ENCODE measurements around the gene RCC2. TPM values are rescaled to one million over a fixed set of nuclear protein-coding genes. Genes with fewer than 3 reads are reported as not detected.

The RCC2 gene
- total RNA-seq, 1 donor from 2014 or later: 224 TPM

DNA sequence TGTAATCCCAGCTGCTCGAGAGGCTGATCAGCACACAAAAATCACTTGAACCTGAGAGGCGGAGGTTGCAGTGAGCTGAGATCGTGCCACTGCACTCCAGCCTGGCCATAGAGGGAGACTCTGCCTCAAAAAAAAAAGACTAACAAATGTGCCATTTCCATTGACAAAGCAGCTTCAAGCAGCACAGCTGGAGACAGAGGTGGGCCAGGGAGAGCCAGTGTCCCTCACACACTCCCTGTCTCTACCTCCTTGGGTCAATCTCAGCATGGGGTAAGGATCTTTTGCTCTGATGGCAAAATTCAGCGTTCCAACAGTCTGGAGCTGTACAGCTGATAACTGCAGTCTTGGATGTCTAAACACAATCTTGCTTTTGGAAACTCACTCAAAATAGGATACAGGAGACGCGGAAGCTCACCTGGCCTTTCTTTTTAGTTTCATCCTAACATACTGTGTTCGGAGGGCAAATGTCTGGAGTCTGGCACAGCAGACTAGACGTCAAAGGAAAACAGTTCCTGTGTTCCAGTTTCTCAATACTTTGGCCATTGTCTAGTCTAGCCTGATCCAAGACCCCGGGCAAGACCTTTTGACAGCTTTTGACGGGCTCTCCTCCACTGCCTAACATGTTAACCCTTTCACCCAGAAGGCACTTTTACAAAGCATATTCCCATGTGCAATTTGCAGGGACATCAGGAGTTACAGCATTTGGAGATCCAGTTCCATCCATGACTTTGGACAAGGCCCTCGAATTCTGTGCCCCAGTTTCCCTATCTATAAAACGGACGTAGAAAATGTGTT is 2.9 kb downstream of the RCC2 start:
- peaks cover 56% of the 10 kb centered on the region for H3K4me1 Mint-ChIP-seq
- H3K9me3 Mint-ChIP-seq: no peaks in the 10 kb centered on the region
- DNase-seq (ENCODE audit: low read depth, low spot score): peak; percentile 14
- peak overlapping the region; percentile 89 for H3K4me3 Mint-ChIP-seq
- H3K27me3 Mint-ChIP-seq (ENCODE audit: low read depth): peaks cover 29% of the 10 kb centered on the region
- TF ChIP-seq, protein P1, sequence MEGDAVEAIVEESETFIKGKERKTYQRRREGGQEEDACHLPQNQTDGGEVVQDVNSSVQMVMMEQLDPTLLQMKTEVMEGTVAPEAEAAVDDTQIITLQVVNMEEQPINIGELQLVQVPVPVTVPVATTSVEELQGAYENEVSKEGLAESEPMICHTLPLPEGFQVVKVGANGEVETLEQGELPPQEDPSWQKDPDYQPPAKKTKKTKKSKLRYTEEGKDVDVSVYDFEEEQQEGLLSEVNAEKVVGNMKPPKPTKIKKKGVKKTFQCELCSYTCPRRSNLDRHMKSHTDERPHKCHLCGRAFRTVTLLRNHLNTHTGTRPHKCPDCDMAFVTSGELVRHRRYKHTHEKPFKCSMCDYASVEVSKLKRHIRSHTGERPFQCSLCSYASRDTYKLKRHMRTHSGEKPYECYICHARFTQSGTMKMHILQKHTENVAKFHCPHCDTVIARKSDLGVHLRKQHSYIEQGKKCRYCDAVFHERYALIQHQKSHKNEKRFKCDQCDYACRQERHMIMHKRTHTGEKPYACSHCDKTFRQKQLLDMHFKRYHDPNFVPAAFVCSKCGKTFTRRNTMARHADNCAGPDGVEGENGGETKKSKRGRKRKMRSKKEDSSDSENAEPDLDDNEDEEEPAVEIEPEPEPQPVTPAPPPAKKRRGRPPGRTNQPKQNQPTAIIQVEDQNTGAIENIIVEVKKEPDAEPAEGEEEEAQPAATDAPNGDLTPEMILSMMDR (conservative IDR thresholded peaks at IDR 0.05): no peak
- H3K36me3 Mint-ChIP-seq (ENCODE audit: low read depth): peaks cover 9% of the 10 kb centered on the region
- peak overlapping the region; percentile 77 for H3K27ac Mint-ChIP-seq (ENCODE audit: unreplicated experiment)

DNA sequence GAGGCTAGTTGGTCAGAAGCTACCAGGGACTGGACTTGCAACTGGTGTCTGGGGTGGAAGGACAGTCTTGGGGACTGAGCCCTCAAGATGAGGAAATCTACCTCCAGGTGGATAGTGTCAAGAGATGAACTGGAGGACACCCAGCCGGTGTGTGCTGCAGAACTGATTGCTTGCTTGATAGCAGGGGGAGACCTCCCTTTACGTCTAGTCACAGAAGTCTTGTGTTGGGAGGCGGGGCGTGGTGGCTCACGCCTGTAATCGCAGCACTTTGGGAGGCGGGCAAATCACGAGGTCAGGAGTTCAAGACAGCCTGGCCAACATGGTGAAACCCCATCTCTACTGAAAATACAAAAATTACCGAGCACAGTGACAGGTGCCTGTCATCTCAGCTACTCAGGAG is 4.9 kb downstream of the RCC2 start:
- Mint-ChIP-seq H3K36me3 (ENCODE audit: low read depth) (peaks cover 13% of the 10 kb centered on the region), H3K27me3 (ENCODE audit: low read depth) (peaks cover 10% of the 10 kb centered on the region), H3K9me3 (no peaks in the 10 kb centered on the region), H3K27ac (ENCODE audit: unreplicated experiment) (no peak overlapping the region), H3K4me1 (peaks cover 49% of the 10 kb centered on the region), H3K4me3 (peak overlapping the region; percentile 89)
- TF ChIP-seq, protein P1 (conservative IDR thresholded peaks at IDR 0.05): no peak
- no peak for DNase-seq (ENCODE audit: low read depth, low spot score)

DNA sequence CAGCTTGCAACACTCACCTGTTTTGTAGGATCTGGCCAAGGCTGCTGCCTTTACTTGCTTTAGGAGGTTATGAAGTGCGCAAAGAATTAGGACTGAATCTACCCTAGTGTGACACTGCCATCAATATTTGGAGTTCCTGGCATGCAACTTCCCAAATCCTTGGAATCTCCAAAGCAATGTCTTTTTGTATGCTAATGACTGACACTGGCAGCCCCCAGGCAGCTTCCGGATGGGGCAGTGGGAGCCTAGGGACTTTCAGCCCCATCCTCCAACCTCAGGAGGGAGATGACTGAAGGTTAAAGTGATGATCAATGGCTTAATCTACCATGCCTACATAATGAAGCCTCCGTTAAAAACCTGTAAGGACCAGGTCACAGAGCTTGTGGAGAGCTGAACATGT is 5.5 kb downstream of the RCC2 start:
- H3K4me3 Mint-ChIP-seq: peak overlapping the region; percentile 89
- H3K9me3 Mint-ChIP-seq: no peaks in the 10 kb centered on the region
- no peak overlapping the region for H3K27ac Mint-ChIP-seq (ENCODE audit: unreplicated experiment)
- TF ChIP-seq, protein P1 (conservative IDR thresholded peaks at IDR 0.05): no peak
- H3K27me3 Mint-ChIP-seq (ENCODE audit: low read depth): peaks cover 5% of the 10 kb centered on the region
- H3K36me3 Mint-ChIP-seq (ENCODE audit: low read depth): peaks cover 17% of the 10 kb centered on the region
- H3K4me1 Mint-ChIP-seq: peaks cover 50% of the 10 kb centered on the region
- no peak for DNase-seq (ENCODE audit: low read depth, low spot score)

DNA sequence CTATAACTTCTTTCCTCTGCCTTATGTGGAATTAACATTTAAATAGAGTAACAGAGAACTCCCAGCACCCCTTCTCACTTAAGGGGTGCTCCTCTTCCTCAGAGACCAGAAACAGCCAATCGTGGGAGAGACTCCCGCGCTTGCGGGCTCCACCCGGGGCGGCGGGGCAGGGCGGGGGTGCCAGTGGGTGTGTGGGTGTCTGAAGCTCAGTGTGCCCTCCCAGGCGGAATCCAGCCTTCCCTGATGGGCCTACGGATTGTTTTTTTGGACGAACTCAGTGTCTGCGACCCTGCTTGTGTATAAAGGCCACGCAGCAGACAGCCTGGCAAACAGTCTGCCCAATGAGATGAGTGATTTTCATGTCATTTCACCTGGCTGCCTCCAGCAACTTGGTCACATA is 6.2 kb downstream of the RCC2 start:
- H3K4me3 Mint-ChIP-seq: no peak overlapping the region
- no peak overlapping the region for H3K27ac Mint-ChIP-seq (ENCODE audit: unreplicated experiment)
- H3K9me3 Mint-ChIP-seq: no peaks in the 10 kb centered on the region
- no peak for DNase-seq (ENCODE audit: low read depth, low spot score)
- peaks cover 49% of the 10 kb centered on the region for H3K4me1 Mint-ChIP-seq
- H3K36me3 Mint-ChIP-seq (ENCODE audit: low read depth): peaks cover 21% of the 10 kb centered on the region
- H3K27me3 Mint-ChIP-seq (ENCODE audit: low read depth): peaks cover 5% of the 10 kb centered on the region
- TF ChIP-seq, protein P1 (conservative IDR thresholded peaks at IDR 0.05): no peak

DNA sequence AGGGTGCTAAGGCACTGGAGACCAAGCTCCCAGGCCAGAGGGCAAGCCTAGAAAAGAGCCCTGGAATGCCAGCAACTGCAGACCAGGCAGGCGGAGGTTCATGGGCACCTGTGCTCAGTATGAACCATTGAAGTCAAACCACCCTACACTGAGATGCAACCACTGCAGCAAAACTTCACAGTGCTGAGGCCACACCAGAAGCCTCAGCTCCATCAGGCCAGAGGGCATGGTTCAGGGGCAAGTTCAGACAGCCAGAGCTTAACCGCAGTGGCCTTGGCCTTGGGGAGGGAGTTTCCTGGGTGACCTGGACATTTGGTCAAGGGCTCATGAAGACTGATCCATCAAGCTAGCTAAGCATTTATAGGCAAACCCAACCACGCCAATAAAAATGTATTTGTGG is 7.1 kb downstream of the RCC2 start:
- DNase-seq (ENCODE audit: low read depth, low spot score): no peak
- H3K4me3 Mint-ChIP-seq: peak overlapping the region; percentile 34
- no peak overlapping the region for H3K27ac Mint-ChIP-seq (ENCODE audit: unreplicated experiment)
- TF ChIP-seq, protein P1 (conservative IDR thresholded peaks at IDR 0.05): no peak
- H3K27me3 Mint-ChIP-seq (ENCODE audit: low read depth): peaks cover 5% of the 10 kb centered on the region
- peaks cover 49% of the 10 kb centered on the region for H3K4me1 Mint-ChIP-seq
- no peaks in the 10 kb centered on the region for H3K9me3 Mint-ChIP-seq
- peaks cover 21% of the 10 kb centered on the region for H3K36me3 Mint-ChIP-seq (ENCODE audit: low read depth)
